Left ventricle myocardium inferior (tissue), 1 donor: ENCODE results near the gene STAM2. TPM values are rescaled to one million over a fixed set of nuclear protein-coding genes. Genes with fewer than 3 reads are reported as not detected.

Experiments
- DNase-seq: peaks from one replicate; pipeline ENCODE4 v3.0.0-alpha.2; 2020
- H3K27ac ChIP-seq: fragments of 200-600 bp; replicated peaks from 2 replicates; pipeline ENCODE4 v1.8.0; 2021
- H3K27me3 ChIP-seq: fragments of 200-600 bp; 2 replicates; pipeline ENCODE4 v1.8.0; 2021; ENCODE audit warnings: low read depth
- H3K36me3 ChIP-seq: fragments of 200-600 bp; 2 replicates; pipeline ENCODE4 v1.8.0; 2021
- H3K4me1 ChIP-seq: fragments of 200-600 bp; 2 replicates; pipeline ENCODE4 v1.8.0; 2021
- H3K4me3 ChIP-seq: fragments of 200-600 bp; 2 replicates; pipeline ENCODE4 v1.8.0; 2021; ENCODE audit warnings: mild to moderate bottlenecking, moderate library complexity
- H3K9me3 ChIP-seq: fragments of 200-600 bp; replicated peaks from 2 replicates; pipeline ENCODE4 v1.8.0; 2021
- intact Hi-C: fragments of 100-400 bp; cut with micrococcal nuclease; formaldehyde crosslinking; loops from one replicate; pipeline ENCODE4 v1.11.0; 2022
- total RNA-seq: library from RNA; stranded (reverse); fragmentation: NEBNext Ultra II Directional; extraction: Animal tissue kit (Norgen Biotek cat#: 25700); gene quantifications from one replicate; pipeline ENCODE4 v1.2.1, GENCODE V29; 2021
- TF ChIP-seq, protein P1 (sequence below): fragments of 200-600 bp; IDR thresholded peaks from 2 replicates; pipeline ENCODE4 v1.8.0; 2021; ENCODE audit warnings: antibody characterized with exemption, mild to moderate bottlenecking, borderline replicate concordance
- donor health status: DM: no; HTN: yes; CAD: no; lungs with severe emphysema.

Gene STAM2
- total RNA-seq, 1 donor from 2014 or later, result 27.8 TPM

DNA sequence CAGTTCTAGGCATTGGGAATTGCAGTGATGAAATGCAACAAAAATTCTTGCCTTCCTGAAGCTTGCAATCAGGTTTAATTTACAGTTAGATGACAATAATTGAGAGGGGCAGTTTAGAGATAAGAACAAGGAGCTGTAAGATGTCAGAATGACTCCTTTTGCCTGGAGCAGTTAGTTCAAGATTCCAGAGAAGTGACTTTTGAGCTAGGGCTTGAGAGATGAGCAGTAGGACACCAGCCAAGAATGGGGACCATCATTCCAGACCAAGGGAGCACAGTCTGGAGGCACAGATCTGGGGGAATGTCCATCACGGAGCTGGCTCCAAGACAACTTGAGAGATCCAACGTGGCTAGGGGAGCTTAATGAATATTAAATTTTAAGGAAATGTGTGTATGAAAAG lies 103.6 kb downstream of the STAM2 start:
- no peaks in the 10 kb centered on the region for H3K27me3 ChIP-seq
- no peak for DNase-seq
- intact Hi-C loops, result no loop called here
- H3K27ac ChIP-seq, result no peak overlapping the region
- H3K4me3 ChIP-seq, result no peak overlapping the region
- H3K4me1 ChIP-seq, result peaks cover 7% of the 10 kb centered on the region
- TF ChIP-seq, protein P1, sequence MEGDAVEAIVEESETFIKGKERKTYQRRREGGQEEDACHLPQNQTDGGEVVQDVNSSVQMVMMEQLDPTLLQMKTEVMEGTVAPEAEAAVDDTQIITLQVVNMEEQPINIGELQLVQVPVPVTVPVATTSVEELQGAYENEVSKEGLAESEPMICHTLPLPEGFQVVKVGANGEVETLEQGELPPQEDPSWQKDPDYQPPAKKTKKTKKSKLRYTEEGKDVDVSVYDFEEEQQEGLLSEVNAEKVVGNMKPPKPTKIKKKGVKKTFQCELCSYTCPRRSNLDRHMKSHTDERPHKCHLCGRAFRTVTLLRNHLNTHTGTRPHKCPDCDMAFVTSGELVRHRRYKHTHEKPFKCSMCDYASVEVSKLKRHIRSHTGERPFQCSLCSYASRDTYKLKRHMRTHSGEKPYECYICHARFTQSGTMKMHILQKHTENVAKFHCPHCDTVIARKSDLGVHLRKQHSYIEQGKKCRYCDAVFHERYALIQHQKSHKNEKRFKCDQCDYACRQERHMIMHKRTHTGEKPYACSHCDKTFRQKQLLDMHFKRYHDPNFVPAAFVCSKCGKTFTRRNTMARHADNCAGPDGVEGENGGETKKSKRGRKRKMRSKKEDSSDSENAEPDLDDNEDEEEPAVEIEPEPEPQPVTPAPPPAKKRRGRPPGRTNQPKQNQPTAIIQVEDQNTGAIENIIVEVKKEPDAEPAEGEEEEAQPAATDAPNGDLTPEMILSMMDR, result no peak
- no peaks in the 10 kb centered on the region for H3K36me3 ChIP-seq
- H3K9me3 ChIP-seq, result no peaks in the 10 kb centered on the region

DNA sequence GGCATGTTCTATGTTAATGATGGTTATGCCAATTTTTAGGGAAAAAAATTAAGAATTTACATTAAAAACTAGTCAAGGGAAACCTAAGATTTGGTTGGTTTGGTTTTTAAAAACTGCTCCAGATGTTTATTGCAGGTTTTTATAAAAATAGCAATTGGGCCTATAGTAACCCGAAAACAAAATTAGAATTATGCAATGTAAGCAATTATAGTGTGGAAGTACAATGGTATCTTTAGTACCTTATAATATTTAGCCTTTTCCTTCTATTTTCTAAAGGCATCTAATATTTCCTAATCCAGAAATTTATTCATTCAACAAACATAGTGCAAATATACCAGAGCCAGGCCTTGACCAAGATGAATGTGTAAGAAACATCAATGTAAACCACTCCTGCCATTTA lies 104.0 kb downstream of the STAM2 start:
- Histone ChIP-seq H3K4me3 (no peak overlapping the region), H3K4me1 (peaks cover 7% of the 10 kb centered on the region), H3K27ac (no peak overlapping the region), H3K9me3 (no peaks in the 10 kb centered on the region), H3K36me3 (no peaks in the 10 kb centered on the region), H3K27me3 (no peaks in the 10 kb centered on the region)
- intact Hi-C loops, result no loop called here
- DNase-seq, result no peak
- TF ChIP-seq, protein P1, result no peak

DNA sequence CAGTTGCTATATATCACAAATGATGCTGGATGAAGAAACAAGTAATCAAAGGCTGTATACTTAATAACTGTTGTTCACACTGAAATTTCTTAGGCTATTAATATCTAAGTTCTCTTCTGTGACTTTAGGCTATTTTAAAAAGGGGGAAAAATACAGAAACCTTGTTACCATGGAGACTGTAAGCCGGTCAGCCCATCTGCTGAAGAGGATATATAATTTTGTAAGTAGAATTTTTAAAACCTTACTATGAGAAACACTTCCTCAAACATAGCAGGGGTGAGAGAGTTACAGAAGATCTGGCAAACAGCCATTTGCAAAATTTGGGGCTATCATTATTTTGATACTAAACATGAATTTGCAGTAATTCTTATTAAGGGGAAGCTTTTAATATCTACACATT lies 104.5 kb downstream of the STAM2 start:
- Histone ChIP-seq H3K4me1 (peaks cover 7% of the 10 kb centered on the region), H3K9me3 (no peaks in the 10 kb centered on the region), H3K27me3 (no peaks in the 10 kb centered on the region), H3K4me3 (no peak overlapping the region), H3K36me3 (no peaks in the 10 kb centered on the region), H3K27ac (no peak overlapping the region)
- intact Hi-C loops, result no loop called here
- TF ChIP-seq, protein P1, result no peak
- no peak for DNase-seq

DNA sequence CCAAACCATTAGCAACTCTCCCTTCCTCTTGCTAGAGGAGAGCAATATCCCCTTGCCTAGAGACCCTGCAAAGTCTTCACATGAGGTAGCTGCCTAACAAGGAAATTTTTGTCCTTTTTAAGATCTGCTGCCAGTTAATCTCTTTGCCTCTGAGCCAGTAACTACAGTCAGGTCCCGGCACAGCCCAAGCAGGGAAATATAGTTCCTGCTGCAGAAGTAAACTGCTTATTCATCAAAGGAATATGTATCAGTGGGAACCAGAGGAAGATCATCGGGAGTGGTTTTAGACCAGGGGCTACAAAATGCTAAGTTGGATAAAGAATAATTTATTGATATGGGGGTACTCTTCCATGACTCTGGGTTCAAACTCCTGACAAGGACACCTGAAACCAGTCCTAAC lies 107.3 kb downstream of the STAM2 start:
- no peak overlapping the region for H3K4me3 ChIP-seq
- H3K4me1 ChIP-seq, result peaks cover 3% of the 10 kb centered on the region
- no peaks in the 10 kb centered on the region for H3K36me3 ChIP-seq
- no peak overlapping the region for H3K27ac ChIP-seq
- no peaks in the 10 kb centered on the region for H3K9me3 ChIP-seq
- intact Hi-C loops, result no loop called here
- no peak for DNase-seq
- TF ChIP-seq, protein P1, result no peak
- H3K27me3 ChIP-seq, result no peaks in the 10 kb centered on the region

DNA sequence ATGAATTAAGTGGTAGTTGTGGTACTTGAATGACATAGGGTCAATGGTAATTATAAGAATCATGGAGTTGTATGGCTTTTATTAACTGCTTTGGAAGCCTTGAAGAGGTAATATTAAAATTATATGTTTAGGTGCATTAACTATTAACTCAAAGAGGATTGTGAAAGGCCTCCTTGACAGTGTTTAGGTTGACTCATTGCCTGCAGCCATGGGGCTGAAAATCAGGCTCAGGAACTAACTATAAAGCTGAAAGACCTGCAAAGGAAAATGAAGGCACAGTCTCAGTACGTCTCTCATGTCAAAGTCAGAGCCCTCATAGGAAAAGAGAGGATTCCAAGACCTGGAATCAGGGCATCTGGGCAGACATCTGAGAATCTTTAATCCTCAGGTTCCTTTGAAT lies 107.7 kb downstream of the STAM2 start:
- Histone ChIP-seq H3K9me3 (no peaks in the 10 kb centered on the region), H3K4me1 (peaks cover 7% of the 10 kb centered on the region), H3K4me3 (no peak overlapping the region), H3K36me3 (no peaks in the 10 kb centered on the region), H3K27ac (no peak overlapping the region), H3K27me3 (no peaks in the 10 kb centered on the region)
- DNase-seq, result no peak
- intact Hi-C loops, result no loop called here
- TF ChIP-seq, protein P1, result no peak

Other genes with a start within 250 kb of the STAM2 start
- gene CACNB4, start 76.7 kb downstream of the STAM2 start, total RNA-seq, result 0.25 TPM
- 5.5 TPM for gene FMNL2, start 159.4 kb upstream of the STAM2 start, total RNA-seq